ENCODE data around the gene HMGN2. TPM values are rescaled to one million over a fixed set of nuclear protein-coding genes. Genes with fewer than 3 reads are reported as not detected.

HMGN2 gene
- total RNA-seq, 4 donors from 2014 or later: 68.2 to 136 (median 88.4) TPM

GRCh38 chr1:26493267-26493666, 21.0 kb downstream of the HMGN2 start:
- H3K27ac ChIP-seq: no peak overlapping the region
- H3K27me3 ChIP-seq: no peaks in the 10 kb centered on the region
- no peaks in the 10 kb centered on the region for H3K9me3 ChIP-seq
- in situ Hi-C loops (cut with MboI; ENCODE audit: low sequenced_read_pairs in 4 of 4) (no loop called here), intact Hi-C loops (cut with DNase I; ENCODE audit: low total_unique reads) (no loop called here)
- DNase-seq (no peak), ATAC-seq (no peak)
- H3K36me3 ChIP-seq: no peaks in the 10 kb centered on the region
- H3K4me3 ChIP-seq: no peak overlapping the region
- TF ChIP-seq CTCF (IDR thresholded peaks at IDR 0.05 in 4 of 5, conservative IDR thresholded peaks at IDR 0.05 in 1 of 5) (no peak), POLR2A (IDR thresholded peaks at IDR 0.05) (no peak)
- no peaks in the 10 kb centered on the region for H3K4me1 ChIP-seq

- H3K27ac ChIP-seq: no peak overlapping the region
- no peak for DNase-seq
- no peak for TF ChIP-seq CTCF (IDR thresholded peaks at IDR 0.05 in 4 of 5, conservative IDR thresholded peaks at IDR 0.05 in 1 of 5)
- no peak for TF ChIP-seq POLR2A (IDR thresholded peaks at IDR 0.05)
- H3K4me3 ChIP-seq: no peak overlapping the region
- H3K36me3 ChIP-seq: no peaks in the 10 kb centered on the region
- no peaks in the 10 kb centered on the region for H3K27me3 ChIP-seq
- intact Hi-C loops (cut with DNase I; ENCODE audit: low total_unique reads) (no loop called here), in situ Hi-C loops (cut with MboI; ENCODE audit: low sequenced_read_pairs in 4 of 4) (no loop called here)
- ATAC-seq: no peak
- H3K4me1 ChIP-seq: no peaks in the 10 kb centered on the region
- H3K9me3 ChIP-seq: no peaks in the 10 kb centered on the region
Measured at GRCh38 chr1:26493938-26494337, 21.7 kb downstream of the HMGN2 start.

- Histone ChIP-seq H3K4me1 (peaks cover 0 to 9% of the 10 kb centered on the region in 2 donors), H3K4me3 (no peak overlapping the region), H3K9me3 (no peaks in the 10 kb centered on the region), H3K27ac (no peak overlapping the region), H3K27me3 (no peaks in the 10 kb centered on the region), H3K36me3 (no peaks in the 10 kb centered on the region)
- DNase-seq (no peak), ATAC-seq (no peak)
- in situ Hi-C loops (cut with MboI; ENCODE audit: low sequenced_read_pairs in 4 of 4) (no loop called here), intact Hi-C loops (cut with DNase I; ENCODE audit: low total_unique reads) (no loop called here)
- no peak for TF ChIP-seq POLR2A (IDR thresholded peaks at IDR 0.05)
- no peak for TF ChIP-seq CTCF (IDR thresholded peaks at IDR 0.05 in 4 of 5, conservative IDR thresholded peaks at IDR 0.05 in 1 of 5)
Measured at GRCh38 chr1:26496861-26497260, 24.6 kb downstream of the HMGN2 start.

DNA sequence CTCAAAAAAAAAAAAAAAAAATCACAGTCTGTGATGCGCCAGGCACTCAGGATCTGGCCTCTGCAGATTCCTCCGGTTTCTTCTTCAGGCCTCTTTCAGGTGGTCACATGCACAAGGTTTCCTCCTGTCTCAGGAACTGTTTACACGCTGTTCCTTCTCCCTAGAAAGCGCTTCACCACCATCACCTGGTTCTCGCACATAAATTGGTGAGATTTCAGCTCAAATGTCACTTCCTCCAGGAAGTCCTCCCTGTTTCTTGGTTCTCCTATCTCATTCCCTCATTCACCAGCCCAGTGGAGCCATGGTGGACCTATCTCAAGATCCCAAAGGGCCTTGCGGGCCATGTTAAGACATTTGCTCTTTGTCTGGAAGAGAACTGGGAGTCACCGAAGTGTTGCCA, 26.7 kb downstream of the HMGN2 start:
- in situ Hi-C loops (cut with MboI; ENCODE audit: low sequenced_read_pairs in 4 of 4): no loop called here

More for the DNA sequence above, 26.7 kb downstream of the HMGN2 start:
- H3K4me1 ChIP-seq: peaks cover 0 to 9% of the 10 kb centered on the region in 2 donors
- no peaks in the 10 kb centered on the region for H3K9me3 ChIP-seq
- no peaks in the 10 kb centered on the region for H3K36me3 ChIP-seq
- intact Hi-C loops (cut with DNase I; ENCODE audit: low total_unique reads): no loop called here
- no peak overlapping the region for H3K4me3 ChIP-seq
- TF ChIP-seq POLR2A (IDR thresholded peaks at IDR 0.05) (no peak), CTCF (IDR thresholded peaks at IDR 0.05 in 4 of 5, conservative IDR thresholded peaks at IDR 0.05 in 1 of 5) (no peak)
- H3K27me3 ChIP-seq: no peaks in the 10 kb centered on the region
- H3K27ac ChIP-seq: no peak overlapping the region
- ATAC-seq: no peak
- DNase-seq: no peak

Data from gastrocnemius medialis (tissue), 4 donors.